ENCODE measurements around the gene GRAMD1B. TPM values are rescaled to one million over a fixed set of nuclear protein-coding genes. Genes with fewer than 3 reads are reported as not detected.

Gene GRAMD1B
- total RNA-seq, 2 experiments from 2014 or later, result 91.6 to 91.8 TPM

- Mint-ChIP-seq H3K27ac (no peak overlapping the region), H3K9me3 (no peaks in the 10 kb centered on the region), H3K4me3 (no peak overlapping the region), H3K27me3 (no peaks in the 10 kb centered on the region), H3K4me1 (peaks cover 6% of the 10 kb centered on the region), H3K36me3 (ENCODE audit: low read depth) (no peaks in the 10 kb centered on the region)
- DNase-seq, result no peak
- POLR2A ChIA-PET, result interaction anchor here (1.0 kb wide), 1 partner anchor 15 kb away, joined by 3 read pairs; no protein-coding TSS in a partner anchor
- CTCF ChIA-PET, result interaction anchor here (1.1 to 3.4 kb wide), 4 partner anchors 9 to 115 kb away, joined by 3 to 26 read pairs (median 6); no protein-coding TSS in a partner anchor
Observed at GRCh38 chr11:123416566-123416965, 13.5 kb upstream of the GRAMD1B start.

GRCh38 chr11:123418351-123419114 lies 11.5 kb upstream of the GRAMD1B start:
- Mint-ChIP-seq H3K9me3 (no peaks in the 10 kb centered on the region), H3K36me3 (ENCODE audit: low read depth) (no peaks in the 10 kb centered on the region), H3K27ac (no peak overlapping the region), H3K4me1 (peaks cover 6% of the 10 kb centered on the region), H3K4me3 (no peak overlapping the region), H3K27me3 (peaks cover 2% of the 10 kb centered on the region)
- DNase-seq, result no peak
- ChIA-PET CTCF (interaction anchor here (0.6 to 3.4 kb wide), 3 partner anchors 10 to 35 kb away, joined by 3 to 26 read pairs (median 4); no protein-coding TSS in a partner anchor), POLR2A (interaction anchor here (1.2 to 1.3 kb wide), 2 partner anchors 11 to 60 kb away, joined by 4 to 5 read pairs; no protein-coding TSS in a partner anchor)

GRCh38 chr11:123419731-123420452 lies 10.2 kb upstream of the GRAMD1B start:
- Mint-ChIP-seq H3K4me3 (no peak overlapping the region), H3K9me3 (no peaks in the 10 kb centered on the region), H3K27me3 (peaks cover 4% of the 10 kb centered on the region), H3K36me3 (ENCODE audit: low read depth) (peaks cover 2% of the 10 kb centered on the region), H3K4me1 (peaks cover 6% of the 10 kb centered on the region), H3K27ac (no peak overlapping the region)
- CTCF ChIA-PET, result interaction anchor here (0.9 kb wide), 1 partner anchor 11 kb away, joined by 3 read pairs; no protein-coding TSS in a partner anchor
- POLR2A ChIA-PET, result no interaction called here
- DNase-seq, result no peak

GRCh38 chr11:123421589-123421988 lies 8.5 kb upstream of the GRAMD1B start:
- peaks cover 10% of the 10 kb centered on the region for H3K4me1 Mint-ChIP-seq
- peaks cover 4% of the 10 kb centered on the region for H3K27me3 Mint-ChIP-seq

GRCh38 chr11:123425367-123425766 lies 4.7 kb upstream of the GRAMD1B start:
- Mint-ChIP-seq H3K4me1 (peaks cover 27% of the 10 kb centered on the region), H3K36me3 (ENCODE audit: low read depth) (peaks cover 2% of the 10 kb centered on the region), H3K9me3 (no peaks in the 10 kb centered on the region), H3K27ac (no peak overlapping the region), H3K4me3 (no peak overlapping the region), H3K27me3 (peaks cover 4% of the 10 kb centered on the region)
- CTCF ChIA-PET, result interaction anchor here (1.4 to 4.8 kb wide), 2 partner anchors 10 to 53 kb away, joined by 4 to 22 read pairs; no protein-coding TSS in a partner anchor
- POLR2A ChIA-PET, result no interaction called here
- DNase-seq, result no peak

More at GRCh38 chr11:123421589-123421988, 8.5 kb upstream of the GRAMD1B start:
- H3K27ac Mint-ChIP-seq, result no peak overlapping the region
- POLR2A ChIA-PET, result no interaction called here
- H3K9me3 Mint-ChIP-seq, result no peaks in the 10 kb centered on the region
- H3K36me3 Mint-ChIP-seq (ENCODE audit: low read depth), result peaks cover 2% of the 10 kb centered on the region
- CTCF ChIA-PET, result interaction anchor here (1.5 kb wide), 1 partner anchor 14 kb away, joined by 3 read pairs; no protein-coding TSS in a partner anchor
- DNase-seq, result no peak
- no peak overlapping the region for H3K4me3 Mint-ChIP-seq

- ChIA-PET CTCF (interaction anchor here (4.4 to 4.8 kb wide), 2 partner anchors 19 to 52 kb away, joined by 22 to 37 read pairs; no protein-coding TSS in a partner anchor), POLR2A (interaction anchor here (1.2 kb wide), 1 partner anchor 19 kb away, joined by 3 read pairs; no protein-coding TSS in a partner anchor)
- H3K4me1 Mint-ChIP-seq, result peaks cover 23% of the 10 kb centered on the region
- peaks cover 4% of the 10 kb centered on the region for H3K27me3 Mint-ChIP-seq
- peaks cover 7% of the 10 kb centered on the region for H3K36me3 Mint-ChIP-seq (ENCODE audit: low read depth)
- no peak for DNase-seq
- no peaks in the 10 kb centered on the region for H3K9me3 Mint-ChIP-seq
- H3K4me3 Mint-ChIP-seq, result no peak overlapping the region
- H3K27ac Mint-ChIP-seq, result no peak overlapping the region
Observed at GRCh38 chr11:123426789-123427188, 3.3 kb upstream of the GRAMD1B start.

- peaks cover 4% of the 10 kb centered on the region for H3K27me3 Mint-ChIP-seq
- H3K4me3 Mint-ChIP-seq, result no peak overlapping the region
- peaks cover 28% of the 10 kb centered on the region for H3K4me1 Mint-ChIP-seq
- no peaks in the 10 kb centered on the region for H3K9me3 Mint-ChIP-seq
- no peak for DNase-seq
- ChIA-PET CTCF (interaction anchor here (0.6 to 4.8 kb wide), 4 partner anchors 11 to 51 kb away, joined by 3 to 37 read pairs (median 18); no protein-coding TSS in a partner anchor), POLR2A (interaction anchor here (0.7 to 1.2 kb wide), 2 partner anchors 14 to 20 kb away, joined by 3 read pairs; no protein-coding TSS in a partner anchor)
- H3K36me3 Mint-ChIP-seq (ENCODE audit: low read depth), result peaks cover 12% of the 10 kb centered on the region
- no peak overlapping the region for H3K27ac Mint-ChIP-seq
Observed at GRCh38 chr11:123427405-123427804, 2.7 kb upstream of the GRAMD1B start.

GRCh38 chr11:123428116-123428715 lies 1.9 kb upstream of the GRAMD1B start:
- ChIA-PET CTCF (interaction anchor here (0.6 to 4.8 kb wide), 5 partner anchors 11 to 374 kb away, joined by 3 to 37 read pairs (median 14); no protein-coding TSS in a partner anchor), POLR2A (no interaction called here)
- H3K27me3 Mint-ChIP-seq, result peaks cover 3% of the 10 kb centered on the region
- H3K27ac Mint-ChIP-seq, result no peak overlapping the region
- no peak for DNase-seq
- no peaks in the 10 kb centered on the region for H3K9me3 Mint-ChIP-seq
- H3K36me3 Mint-ChIP-seq (ENCODE audit: low read depth), result peaks cover 18% of the 10 kb centered on the region
- no peak overlapping the region for H3K4me3 Mint-ChIP-seq
- H3K4me1 Mint-ChIP-seq, result peaks cover 34% of the 10 kb centered on the region

GRCh38 chr11:123429336-123429735 lies 733 bp upstream of the GRAMD1B start:
- peak overlapping the region; percentile 94 for H3K27ac Mint-ChIP-seq
- no peaks in the 10 kb centered on the region for H3K27me3 Mint-ChIP-seq
- H3K4me1 Mint-ChIP-seq, result peaks cover 44% of the 10 kb centered on the region
- H3K36me3 Mint-ChIP-seq (ENCODE audit: low read depth), result peaks cover 26% of the 10 kb centered on the region
- POLR2A ChIA-PET, result interaction anchor here (1.1 to 2.7 kb wide), 4 partner anchors 22 to 47 kb away, joined by 3 to 17 read pairs (median 4); no protein-coding TSS in a partner anchor
- DNase-seq, result no peak
- peak overlapping the region; percentile 98 for H3K4me3 Mint-ChIP-seq
- H3K9me3 Mint-ChIP-seq, result no peaks in the 10 kb centered on the region
- CTCF ChIA-PET, result interaction anchor here (0.7 to 4.8 kb wide), 5 partner anchors 10 to 128 kb away, joined by 3 to 37 read pairs (median 14); no protein-coding TSS in a partner anchor

- Mint-ChIP-seq H3K9me3 (no peaks in the 10 kb centered on the region), H3K36me3 (ENCODE audit: low read depth) (peaks cover 38% of the 10 kb centered on the region), H3K27me3 (no peaks in the 10 kb centered on the region), H3K4me3 (peak overlapping the region; percentile 98), H3K4me1 (peaks cover 54% of the 10 kb centered on the region), H3K27ac (peak overlapping the region; percentile 94)
- DNase-seq, result peak; percentile 87
- CTCF ChIA-PET, result interaction anchor here (1.0 to 7.6 kb wide), 10 partner anchors 11 to 361 kb away, joined by 3 to 67 read pairs (median 4); no protein-coding TSS in a partner anchor
- POLR2A ChIA-PET, result interaction anchor here (0.6 to 12.2 kb wide), 14 partner anchors 9 to 371 kb away, joined by 3 to 147 read pairs (median 4); partner anchors contain the start of gene HSPA8
Observed at GRCh38 chr11:123430721-123431497, 840 bp downstream of the GRAMD1B start.

GRCh38 chr11:123431619-123432018 lies 1.6 kb downstream of the GRAMD1B start:
- CTCF ChIA-PET, result interaction anchor here (1.0 to 7.6 kb wide), 10 partner anchors 12 to 362 kb away, joined by 3 to 67 read pairs (median 4); no protein-coding TSS in a partner anchor
- Mint-ChIP-seq H3K9me3 (peaks cover 5% of the 10 kb centered on the region), H3K36me3 (ENCODE audit: low read depth) (peaks cover 45% of the 10 kb centered on the region), H3K4me3 (peak overlapping the region; percentile 98), H3K27ac (peak overlapping the region; percentile 94), H3K27me3 (no peaks in the 10 kb centered on the region), H3K4me1 (peaks cover 57% of the 10 kb centered on the region)
- DNase-seq, result no peak
- POLR2A ChIA-PET, result interaction anchor here (0.8 to 12.2 kb wide), 13 partner anchors 8 to 372 kb away, joined by 3 to 147 read pairs (median 5); no protein-coding TSS in a partner anchor
